Left ventricle myocardium superior (tissue), 1 donor: ENCODE data around the gene XPC. TPM values are rescaled to one million over a fixed set of nuclear protein-coding genes. Genes with fewer than 3 reads are reported as not detected.

Experiments
- ATAC-seq: fragments of 200-7000 bp; cut with Tn5 transposase; one replicate; pipeline ENCODE4 v1.9.1; 2020; ENCODE audit warnings: mild to moderate bottlenecking, moderate library complexity
- DNase-seq: peaks from one replicate; pipeline ENCODE4 v3.0.0-alpha.2; 2020
- intact Hi-C: fragments of 100-400 bp; cut with micrococcal nuclease; formaldehyde crosslinking; loops from one replicate; pipeline ENCODE4 v1.11.0; 2022
- total RNA-seq: library from RNA; stranded (reverse); fragmentation: NEBNext Ultra II Directional; extraction: Animal tissue kit (Norgen Biotek cat#: 25700); gene quantifications from one replicate; pipeline ENCODE4 v1.2.1, GENCODE V29; 2021
- donor health status: DM: no; HTN: yes; CAD: no; lungs with severe emphysema.

XPC gene
- total RNA-seq, 1 donor from 2014 or later, result 7.9 TPM

GRCh38 chr3:14097616-14098391 is 80.6 kb downstream of the XPC start:
- ATAC-seq (no peak), DNase-seq (no peak)
- intact Hi-C loops, result no loop called here

DNA sequence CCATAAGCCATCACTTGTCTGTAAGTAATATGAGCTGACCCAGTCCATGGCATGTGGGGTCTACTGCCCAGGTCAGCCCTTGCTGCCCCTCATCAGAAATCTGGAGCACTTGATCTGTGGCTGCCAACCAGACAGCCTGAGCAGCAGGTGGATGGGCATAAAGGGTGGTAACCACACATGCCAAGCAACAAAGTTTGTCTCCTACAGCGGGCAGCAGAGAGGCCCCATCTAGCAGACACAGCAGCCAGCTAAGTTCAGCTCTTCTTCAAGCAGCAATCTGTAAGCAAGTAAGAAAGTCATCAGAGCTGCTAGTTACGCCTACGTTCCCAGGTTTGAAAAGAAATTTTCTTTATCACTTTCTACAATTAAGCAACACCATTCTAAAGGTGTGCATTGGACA is 81.7 kb downstream of the XPC start:
- ATAC-seq, result no peak
- intact Hi-C loops, result no loop called here

More for the DNA sequence above, 81.7 kb downstream of the XPC start:
- no peak for DNase-seq

Other genes with a start within 250 kb of the XPC start
- 36.8 TPM for gene CHCHD4, start 53.7 kb downstream of the XPC start, total RNA-seq
- gene TMEM43, start 53.5 kb downstream of the XPC start, total RNA-seq, result 29.5 TPM
- gene LSM3, start 216 bp upstream of the XPC start, total RNA-seq, result 15.7 TPM
- gene SLC6A6, start 224.0 kb upstream of the XPC start, total RNA-seq, result 14.1 TPM